ENCODE data around the gene RIMBP2. TPM values are rescaled to one million over a fixed set of nuclear protein-coding genes. Genes with fewer than 3 reads are reported as not detected.
A peak's percentile ranks its signal among the peaks of the same experiment; 100 is the strongest.

Gene RIMBP2
- total RNA-seq, 1 donor from 2014 or later = 0.99 TPM

DNA sequence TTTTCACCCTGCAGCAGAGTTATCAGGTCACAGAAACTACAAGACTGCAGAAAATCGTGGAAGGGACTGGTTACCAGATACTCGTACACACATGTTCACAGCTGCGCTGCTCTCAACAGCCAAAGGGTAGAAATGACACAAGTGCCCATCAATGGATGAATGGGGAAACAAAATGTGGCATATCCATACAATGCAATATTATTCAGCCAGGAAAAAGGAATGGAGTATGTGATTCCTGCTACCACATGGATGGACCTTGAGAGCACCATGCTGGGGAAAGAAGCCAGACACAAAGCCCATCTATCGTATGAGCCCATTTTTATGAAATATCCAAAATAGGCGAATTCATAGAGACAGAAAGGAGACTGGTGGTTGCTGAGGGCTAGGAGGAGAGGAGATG, 1.7 kb upstream of the RIMBP2 start:
- H3K27me3 Mint-ChIP-seq (ENCODE audit: insufficient read depth, low read depth) = peaks cover 20% of the 10 kb centered on the region
- Histone ChIP-seq H3K4me2 (no peak overlapping the region), H3K27me3 (peaks cover 58% of the 10 kb centered on the region), H3K36me3 (no peaks in the 10 kb centered on the region), H3K9ac (no peak overlapping the region), H3K79me2 (ENCODE audit: low read depth) (no peaks in the 10 kb centered on the region), H3K9me3 (ENCODE audit: low read depth) (no peaks in the 10 kb centered on the region), H4K20me1 (ENCODE audit: low read depth) (peaks cover 5% of the 10 kb centered on the region), H2AFZ (replicated peaks) (no peak overlapping the region), H3F3A (ENCODE audit: low read depth) (peaks cover 13% of the 10 kb centered on the region), H3K4me1 (peaks cover 35% of the 10 kb centered on the region), H3K27ac (no peak overlapping the region), H3K4me3 (no peak overlapping the region)
- H3K27ac Mint-ChIP-seq = peak overlapping the region; percentile 87
- H3K36me3 Mint-ChIP-seq = peaks cover under 1% of the 10 kb centered on the region
- peaks cover 50% of the 10 kb centered on the region for H3K4me1 Mint-ChIP-seq
- peak overlapping the region; percentile 59 for H3K4me3 Mint-ChIP-seq
- H3K9me3 Mint-ChIP-seq = peaks cover 8% of the 10 kb centered on the region
- TF ChIP-seq, protein P1, sequence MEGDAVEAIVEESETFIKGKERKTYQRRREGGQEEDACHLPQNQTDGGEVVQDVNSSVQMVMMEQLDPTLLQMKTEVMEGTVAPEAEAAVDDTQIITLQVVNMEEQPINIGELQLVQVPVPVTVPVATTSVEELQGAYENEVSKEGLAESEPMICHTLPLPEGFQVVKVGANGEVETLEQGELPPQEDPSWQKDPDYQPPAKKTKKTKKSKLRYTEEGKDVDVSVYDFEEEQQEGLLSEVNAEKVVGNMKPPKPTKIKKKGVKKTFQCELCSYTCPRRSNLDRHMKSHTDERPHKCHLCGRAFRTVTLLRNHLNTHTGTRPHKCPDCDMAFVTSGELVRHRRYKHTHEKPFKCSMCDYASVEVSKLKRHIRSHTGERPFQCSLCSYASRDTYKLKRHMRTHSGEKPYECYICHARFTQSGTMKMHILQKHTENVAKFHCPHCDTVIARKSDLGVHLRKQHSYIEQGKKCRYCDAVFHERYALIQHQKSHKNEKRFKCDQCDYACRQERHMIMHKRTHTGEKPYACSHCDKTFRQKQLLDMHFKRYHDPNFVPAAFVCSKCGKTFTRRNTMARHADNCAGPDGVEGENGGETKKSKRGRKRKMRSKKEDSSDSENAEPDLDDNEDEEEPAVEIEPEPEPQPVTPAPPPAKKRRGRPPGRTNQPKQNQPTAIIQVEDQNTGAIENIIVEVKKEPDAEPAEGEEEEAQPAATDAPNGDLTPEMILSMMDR (IDR thresholded peaks at IDR 0.05) = no peak
- TF ChIP-seq EZH2phosphoT487 (IDR thresholded peaks at IDR 0.05) = no peak
- no peak for TF ChIP-seq EZH2 (IDR thresholded peaks at IDR 0.05)
- no peak for DNase-seq (ENCODE audit: low spot score)

DNA sequence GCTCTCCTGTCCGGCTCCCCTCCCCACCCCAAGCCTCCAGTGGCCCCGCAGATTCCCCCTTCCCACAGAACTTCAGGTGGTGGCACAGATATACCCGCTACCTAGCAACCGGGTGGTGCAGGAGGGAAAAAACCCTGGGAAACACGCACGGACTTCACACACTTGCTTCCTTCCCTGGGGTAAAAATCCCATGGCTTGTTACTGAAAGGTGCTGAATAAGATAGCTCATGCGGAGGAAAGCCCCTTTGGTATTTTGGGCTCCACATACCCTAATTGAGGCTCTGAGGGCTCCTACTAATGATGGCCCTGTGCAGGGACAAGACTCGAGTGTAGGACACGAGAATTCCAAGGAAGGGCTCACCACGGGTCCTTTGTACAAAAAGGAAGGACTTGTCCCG, 869 bp upstream of the RIMBP2 start:
- Mint-ChIP-seq H3K27me3 (ENCODE audit: insufficient read depth, low read depth) (peaks cover 21% of the 10 kb centered on the region), H3K4me3 (peak overlapping the region; percentile 96), H3K9me3 (peaks cover under 1% of the 10 kb centered on the region), H3K27ac (no peak overlapping the region), H3K4me1 (peaks cover 53% of the 10 kb centered on the region), H3K36me3 (no peaks in the 10 kb centered on the region)
- peaks cover 66% of the 10 kb centered on the region for H3K27me3 ChIP-seq
- TF ChIP-seq EZH2 (IDR thresholded peaks at IDR 0.05) = no peak
- TF ChIP-seq, protein P1 (IDR thresholded peaks at IDR 0.05) = no peak
- TF ChIP-seq EZH2phosphoT487 (IDR thresholded peaks at IDR 0.05) = no peak
- H3K79me2 ChIP-seq (ENCODE audit: low read depth) = no peaks in the 10 kb centered on the region
- no peaks in the 10 kb centered on the region for H3K9me3 ChIP-seq (ENCODE audit: low read depth)
- peak overlapping the region; percentile 71 for H3K4me3 ChIP-seq
- no peak overlapping the region for H3K9ac ChIP-seq
- peaks cover 13% of the 10 kb centered on the region for H3F3A ChIP-seq (ENCODE audit: low read depth)
- H3K4me1 ChIP-seq = peaks cover 35% of the 10 kb centered on the region
- peak; percentile 54 for DNase-seq (ENCODE audit: low spot score)
- H3K4me2 ChIP-seq = peak overlapping the region; percentile 100
- no peaks in the 10 kb centered on the region for H3K36me3 ChIP-seq
- H2AFZ ChIP-seq (replicated peaks) = peak overlapping the region; percentile 87
- H4K20me1 ChIP-seq (ENCODE audit: low read depth) = peaks cover 5% of the 10 kb centered on the region
- H3K27ac ChIP-seq = no peak overlapping the region

DNA sequence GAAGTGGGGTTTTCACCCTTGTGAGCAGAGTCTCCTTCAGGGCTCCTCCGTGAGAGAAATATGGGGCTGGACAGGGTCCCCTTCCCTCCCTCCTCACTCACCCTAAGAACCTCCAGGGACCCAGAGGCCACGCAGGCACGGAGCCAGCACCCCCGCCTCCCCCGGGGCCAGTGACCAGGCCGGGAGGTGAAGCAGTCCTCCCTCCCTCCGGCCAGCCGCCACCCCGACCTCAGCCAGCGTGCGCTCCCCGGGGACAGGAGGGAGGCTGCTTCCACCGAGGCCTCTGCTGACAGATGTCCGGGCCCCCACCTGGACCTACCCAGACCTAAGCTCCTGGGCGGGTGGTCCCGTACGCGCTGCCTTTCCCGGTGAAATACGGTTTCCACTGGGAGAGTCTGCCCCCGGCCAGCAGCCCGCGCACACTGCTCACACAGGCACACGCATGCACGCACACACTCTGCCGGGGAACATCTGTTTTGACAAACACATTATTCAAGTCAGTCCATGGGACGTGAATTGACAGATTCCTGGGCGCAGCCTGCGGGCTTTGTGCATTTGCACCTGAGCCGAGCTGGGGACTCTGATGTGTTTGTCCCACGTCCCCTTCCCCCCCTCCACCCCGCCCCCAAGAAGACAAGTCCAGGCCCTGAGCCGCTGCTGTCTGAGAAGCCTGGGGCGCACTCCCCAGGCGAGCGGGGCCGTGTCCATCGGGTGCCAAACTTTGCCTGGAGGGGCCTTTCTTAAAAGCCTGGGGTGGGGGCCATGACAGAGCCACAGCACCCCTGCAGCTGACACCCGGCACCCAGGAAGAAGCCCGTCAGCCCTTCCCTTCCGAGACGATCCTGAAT, 725 bp downstream of the RIMBP2 start:
- no peak overlapping the region for H3K9ac ChIP-seq
- peaks cover 35% of the 10 kb centered on the region for H3K4me1 ChIP-seq
- Mint-ChIP-seq H3K27me3 (ENCODE audit: insufficient read depth, low read depth) (peaks cover 23% of the 10 kb centered on the region), H3K9me3 (no peaks in the 10 kb centered on the region), H3K4me3 (peak overlapping the region; percentile 96), H3K4me1 (peaks cover 59% of the 10 kb centered on the region), H3K36me3 (no peaks in the 10 kb centered on the region), H3K27ac (peak overlapping the region; percentile 79)
- H3K79me2 ChIP-seq (ENCODE audit: low read depth) = no peaks in the 10 kb centered on the region
- H3K4me2 ChIP-seq = peak overlapping the region; percentile 100
- TF ChIP-seq, protein P1 (IDR thresholded peaks at IDR 0.05) = no peak
- peak; percentile 48 for TF ChIP-seq EZH2 (IDR thresholded peaks at IDR 0.05)
- no peaks in the 10 kb centered on the region for H3K9me3 ChIP-seq (ENCODE audit: low read depth)
- peaks cover 5% of the 10 kb centered on the region for H4K20me1 ChIP-seq (ENCODE audit: low read depth)
- peak overlapping the region; percentile 71 for H3K4me3 ChIP-seq
- H2AFZ ChIP-seq (replicated peaks) = peak overlapping the region; percentile 22
- peaks cover 77% of the 10 kb centered on the region for H3K27me3 ChIP-seq
- peak; percentile 57 for DNase-seq (ENCODE audit: low spot score)
- no peaks in the 10 kb centered on the region for H3K36me3 ChIP-seq
- H3K27ac ChIP-seq = no peak overlapping the region
- H3F3A ChIP-seq (ENCODE audit: low read depth) = peaks cover 13% of the 10 kb centered on the region
